Panc1 (cell line): ENCODE data around the gene DOCK8.

ENCODE experiments used
- POLR2AphosphoS5 ChIP-seq: IDR thresholded peaks from 2 replicates; pipeline ENCODE4 v1.6.1; 2012; ENCODE audit warnings: mild to moderate bottlenecking, low read depth, low read length, moderate library complexity
- SIN3A ChIP-seq: IDR thresholded peaks from 2 replicates; pipeline ENCODE4 v1.6.1; 2012; ENCODE audit warnings: low read depth, mild to moderate bottlenecking, low read length, moderate library complexity, borderline replicate concordance; ENCODE audit not compliant: insufficient read depth
- TCF7L2 ChIP-seq: IDR thresholded peaks from 2 replicates; pipeline ENCODE4 v1.6.1; 2011; ENCODE audit warnings: mild to moderate bottlenecking, low read depth, low read length, inconsistent platforms
- TF ChIP-seq, protein P1 (sequence below): fragments of 450-650 bp; IDR thresholded peaks from 2 replicates; pipeline ENCODE4 v1.5.1; 2017; ENCODE audit warnings: mild to moderate bottlenecking
- TF ChIP-seq, protein P2 (sequence below), 2 experiments: IDR thresholded peaks; 2 replicates each; pipeline ENCODE4 v1.6.1; 2011 to 2012; ENCODE audit warnings: low read depth in 2 of 2, control low read depth in 1 of 2, low read length in 1 of 2, mild to moderate bottlenecking in 1 of 2, moderate library complexity in 1 of 2; ENCODE audit not compliant: insufficient read depth in 1 of 2

DNA sequence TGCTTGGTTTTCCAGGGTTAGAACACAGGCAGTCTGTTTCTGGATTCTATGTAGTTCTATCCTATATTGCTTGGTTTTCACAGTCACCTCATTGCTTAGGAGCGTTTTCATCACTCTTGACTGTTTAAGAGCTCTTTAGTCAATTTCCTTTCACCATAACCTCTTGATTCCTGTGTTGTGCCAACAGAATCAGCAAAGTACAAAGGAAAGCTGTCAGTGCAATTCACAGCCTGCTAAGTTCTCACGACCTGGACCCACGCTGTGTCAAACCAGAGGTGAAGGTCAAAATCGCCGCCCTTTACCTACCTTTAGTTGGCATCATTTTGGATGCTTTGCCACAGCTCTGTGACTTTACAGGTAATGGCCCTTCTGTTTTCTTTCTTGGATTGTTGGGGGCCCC, 199.9 kb downstream of the DOCK8 start:
- no peak for TF ChIP-seq SIN3A
- TF ChIP-seq, protein P1, sequence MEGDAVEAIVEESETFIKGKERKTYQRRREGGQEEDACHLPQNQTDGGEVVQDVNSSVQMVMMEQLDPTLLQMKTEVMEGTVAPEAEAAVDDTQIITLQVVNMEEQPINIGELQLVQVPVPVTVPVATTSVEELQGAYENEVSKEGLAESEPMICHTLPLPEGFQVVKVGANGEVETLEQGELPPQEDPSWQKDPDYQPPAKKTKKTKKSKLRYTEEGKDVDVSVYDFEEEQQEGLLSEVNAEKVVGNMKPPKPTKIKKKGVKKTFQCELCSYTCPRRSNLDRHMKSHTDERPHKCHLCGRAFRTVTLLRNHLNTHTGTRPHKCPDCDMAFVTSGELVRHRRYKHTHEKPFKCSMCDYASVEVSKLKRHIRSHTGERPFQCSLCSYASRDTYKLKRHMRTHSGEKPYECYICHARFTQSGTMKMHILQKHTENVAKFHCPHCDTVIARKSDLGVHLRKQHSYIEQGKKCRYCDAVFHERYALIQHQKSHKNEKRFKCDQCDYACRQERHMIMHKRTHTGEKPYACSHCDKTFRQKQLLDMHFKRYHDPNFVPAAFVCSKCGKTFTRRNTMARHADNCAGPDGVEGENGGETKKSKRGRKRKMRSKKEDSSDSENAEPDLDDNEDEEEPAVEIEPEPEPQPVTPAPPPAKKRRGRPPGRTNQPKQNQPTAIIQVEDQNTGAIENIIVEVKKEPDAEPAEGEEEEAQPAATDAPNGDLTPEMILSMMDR, result no peak
- no peak for TF ChIP-seq POLR2AphosphoS5
- TF ChIP-seq TCF7L2, result no peak
- TF ChIP-seq, protein P2, sequence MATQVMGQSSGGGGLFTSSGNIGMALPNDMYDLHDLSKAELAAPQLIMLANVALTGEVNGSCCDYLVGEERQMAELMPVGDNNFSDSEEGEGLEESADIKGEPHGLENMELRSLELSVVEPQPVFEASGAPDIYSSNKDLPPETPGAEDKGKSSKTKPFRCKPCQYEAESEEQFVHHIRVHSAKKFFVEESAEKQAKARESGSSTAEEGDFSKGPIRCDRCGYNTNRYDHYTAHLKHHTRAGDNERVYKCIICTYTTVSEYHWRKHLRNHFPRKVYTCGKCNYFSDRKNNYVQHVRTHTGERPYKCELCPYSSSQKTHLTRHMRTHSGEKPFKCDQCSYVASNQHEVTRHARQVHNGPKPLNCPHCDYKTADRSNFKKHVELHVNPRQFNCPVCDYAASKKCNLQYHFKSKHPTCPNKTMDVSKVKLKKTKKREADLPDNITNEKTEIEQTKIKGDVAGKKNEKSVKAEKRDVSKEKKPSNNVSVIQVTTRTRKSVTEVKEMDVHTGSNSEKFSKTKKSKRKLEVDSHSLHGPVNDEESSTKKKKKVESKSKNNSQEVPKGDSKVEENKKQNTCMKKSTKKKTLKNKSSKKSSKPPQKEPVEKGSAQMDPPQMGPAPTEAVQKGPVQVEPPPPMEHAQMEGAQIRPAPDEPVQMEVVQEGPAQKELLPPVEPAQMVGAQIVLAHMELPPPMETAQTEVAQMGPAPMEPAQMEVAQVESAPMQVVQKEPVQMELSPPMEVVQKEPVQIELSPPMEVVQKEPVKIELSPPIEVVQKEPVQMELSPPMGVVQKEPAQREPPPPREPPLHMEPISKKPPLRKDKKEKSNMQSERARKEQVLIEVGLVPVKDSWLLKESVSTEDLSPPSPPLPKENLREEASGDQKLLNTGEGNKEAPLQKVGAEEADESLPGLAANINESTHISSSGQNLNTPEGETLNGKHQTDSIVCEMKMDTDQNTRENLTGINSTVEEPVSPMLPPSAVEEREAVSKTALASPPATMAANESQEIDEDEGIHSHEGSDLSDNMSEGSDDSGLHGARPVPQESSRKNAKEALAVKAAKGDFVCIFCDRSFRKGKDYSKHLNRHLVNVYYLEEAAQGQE (IDR thresholded peaks at IDR 0.05; ENCODE audit: insufficient read depth in 1 of 2, low read depth in 2 of 2, low read length in 1 of 2), result no peak
